ENCODE data around the gene GPR63. TPM values are rescaled to one million over a fixed set of nuclear protein-coding genes. Genes with fewer than 3 reads are reported as not detected.
A peak's percentile ranks its signal among the peaks of the same experiment; 100 is the strongest.

Gene GPR63
- total RNA-seq, 6 donors from 2014 or later: under 0.01 to 0.69 (median 0.26) TPM

DNA sequence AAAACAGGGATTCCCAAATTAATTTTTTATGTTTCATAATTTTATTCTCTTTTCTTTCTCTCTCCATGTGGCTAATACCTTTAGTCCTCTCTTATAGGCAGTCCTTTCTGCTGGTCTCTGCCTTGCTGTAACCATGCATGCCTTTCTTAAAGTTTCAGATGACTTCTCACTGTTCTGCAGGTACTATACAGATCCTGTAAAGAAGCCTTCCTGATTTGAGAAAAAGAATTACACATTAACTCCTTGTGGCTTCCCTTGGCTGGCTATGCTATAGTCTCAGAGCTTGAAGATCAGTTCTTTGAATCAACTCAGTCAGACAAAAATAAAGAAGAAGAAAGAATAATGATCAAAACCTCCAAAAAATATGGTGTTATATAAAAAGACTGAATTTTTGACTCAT is 7.3 kb upstream of the GPR63 start:
- no peak for DNase-seq
- no peak for ATAC-seq (ENCODE audit: low FRiP score in 2 of 2)
- H3K36me3 ChIP-seq: no peaks in the 10 kb centered on the region
- H3K27ac ChIP-seq: no peak overlapping the region
- TF ChIP-seq, protein P1, sequence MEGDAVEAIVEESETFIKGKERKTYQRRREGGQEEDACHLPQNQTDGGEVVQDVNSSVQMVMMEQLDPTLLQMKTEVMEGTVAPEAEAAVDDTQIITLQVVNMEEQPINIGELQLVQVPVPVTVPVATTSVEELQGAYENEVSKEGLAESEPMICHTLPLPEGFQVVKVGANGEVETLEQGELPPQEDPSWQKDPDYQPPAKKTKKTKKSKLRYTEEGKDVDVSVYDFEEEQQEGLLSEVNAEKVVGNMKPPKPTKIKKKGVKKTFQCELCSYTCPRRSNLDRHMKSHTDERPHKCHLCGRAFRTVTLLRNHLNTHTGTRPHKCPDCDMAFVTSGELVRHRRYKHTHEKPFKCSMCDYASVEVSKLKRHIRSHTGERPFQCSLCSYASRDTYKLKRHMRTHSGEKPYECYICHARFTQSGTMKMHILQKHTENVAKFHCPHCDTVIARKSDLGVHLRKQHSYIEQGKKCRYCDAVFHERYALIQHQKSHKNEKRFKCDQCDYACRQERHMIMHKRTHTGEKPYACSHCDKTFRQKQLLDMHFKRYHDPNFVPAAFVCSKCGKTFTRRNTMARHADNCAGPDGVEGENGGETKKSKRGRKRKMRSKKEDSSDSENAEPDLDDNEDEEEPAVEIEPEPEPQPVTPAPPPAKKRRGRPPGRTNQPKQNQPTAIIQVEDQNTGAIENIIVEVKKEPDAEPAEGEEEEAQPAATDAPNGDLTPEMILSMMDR (IDR thresholded peaks at IDR 0.05): no peak
- TF ChIP-seq POLR2AphosphoS5 (IDR thresholded peaks at IDR 0.05) (no peak), POLR2A (IDR thresholded peaks at IDR 0.05) (no peak), EP300 (IDR thresholded peaks at IDR 0.05) (no peak)
- no peak overlapping the region for H3K4me3 ChIP-seq
- peaks cover 0 to 4% (median 0%) of the 10 kb centered on the region in 4 donors for H3K9me3 ChIP-seq
- no peaks in the 10 kb centered on the region for H3K27me3 ChIP-seq
- H3K4me1 ChIP-seq: no peaks in the 10 kb centered on the region

DNA sequence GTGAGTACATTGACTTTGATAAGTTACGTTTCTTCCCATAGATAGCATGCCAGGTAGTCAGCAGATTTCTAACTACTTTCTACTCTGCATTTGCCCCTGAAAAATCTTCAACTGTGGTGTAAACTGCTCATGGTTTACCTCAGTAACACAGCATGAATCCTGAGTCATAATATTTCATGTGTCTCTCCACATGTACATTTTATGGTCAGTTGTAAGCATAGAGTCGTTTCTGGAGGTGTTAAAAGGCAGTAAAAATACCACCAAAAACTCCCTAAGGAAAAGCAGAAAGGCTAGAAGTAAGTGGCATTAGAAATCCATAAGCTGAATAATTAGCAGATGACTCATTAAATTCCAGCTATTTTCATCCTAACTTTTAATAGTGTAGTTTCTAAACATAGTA is 4.1 kb upstream of the GPR63 start:
- WGBS, 2 donors: 45 to 54% methylated on average over 2 of the region's 2 CpGs
- H3K4me1 ChIP-seq: peaks cover 4 to 16% (median 9%) of the 10 kb centered on the region in 4 donors
- no peak overlapping the region for H3K27ac ChIP-seq
- H3K36me3 ChIP-seq: no peaks in the 10 kb centered on the region
- ATAC-seq (ENCODE audit: low FRiP score in 2 of 2) (no peak), DNase-seq (no peak)
- TF ChIP-seq POLR2AphosphoS5 (IDR thresholded peaks at IDR 0.05): no peak
- no peak for TF ChIP-seq EP300 (IDR thresholded peaks at IDR 0.05)
- TF ChIP-seq, protein P1 (IDR thresholded peaks at IDR 0.05): no peak
- no peak for TF ChIP-seq POLR2A (IDR thresholded peaks at IDR 0.05)
- peaks cover 0 to 7% (median 0%) of the 10 kb centered on the region in 4 donors for H3K27me3 ChIP-seq
- peaks cover 0 to 4% (median 0%) of the 10 kb centered on the region in 4 donors for H3K9me3 ChIP-seq
- no peak overlapping the region for H3K4me3 ChIP-seq

DNA sequence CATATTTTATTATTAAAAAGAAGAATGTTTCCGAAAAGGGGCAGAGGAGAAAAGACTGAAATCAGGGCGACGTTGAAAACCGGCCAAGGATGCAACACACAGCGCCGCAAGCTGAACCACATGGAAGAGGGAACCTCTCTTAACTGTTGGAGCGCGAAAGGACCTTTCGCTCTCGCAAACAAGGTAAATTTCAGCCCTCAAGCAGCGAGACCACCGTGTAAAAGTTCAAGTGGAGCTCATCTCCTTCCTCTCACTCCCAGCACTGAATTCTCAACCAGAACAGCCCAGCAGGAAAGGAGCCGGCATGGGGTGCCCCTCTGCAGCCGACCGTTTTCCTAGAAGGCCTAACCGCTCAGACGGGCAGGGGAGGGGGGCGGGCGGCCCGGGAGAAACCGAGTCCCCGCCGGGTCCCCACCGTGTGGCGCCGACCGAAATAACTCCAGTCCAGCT is 621 bp downstream of the GPR63 start:
- Histone ChIP-seq H3K9me3 (no peaks in the 10 kb centered on the region), H3K4me3 (peak overlapping the region; percentile 63 to 81 (median 73)), H3K4me1 (peaks cover 4 to 21% (median 11%) of the 10 kb centered on the region in 4 donors), H3K27me3 (peaks cover 0 to 7% (median 0%) of the 10 kb centered on the region in 4 donors), H3K36me3 (no peaks in the 10 kb centered on the region), H3K27ac (peak overlapping the region in 1 of 4 donors; percentile 63)
- TF ChIP-seq POLR2AphosphoS5 (IDR thresholded peaks at IDR 0.05) (no peak), POLR2A (IDR thresholded peaks at IDR 0.05) (no peak), EP300 (IDR thresholded peaks at IDR 0.05) (no peak)
- TF ChIP-seq, protein P1 (IDR thresholded peaks at IDR 0.05): no peak
- ATAC-seq (ENCODE audit: low FRiP score in 2 of 2): peak; percentile 12 to 40
- DNase-seq: no peak
- WGBS, 2 donors: 0 to 1% methylated on average over 10 to 27 of the region's 27 CpGs

DNA sequence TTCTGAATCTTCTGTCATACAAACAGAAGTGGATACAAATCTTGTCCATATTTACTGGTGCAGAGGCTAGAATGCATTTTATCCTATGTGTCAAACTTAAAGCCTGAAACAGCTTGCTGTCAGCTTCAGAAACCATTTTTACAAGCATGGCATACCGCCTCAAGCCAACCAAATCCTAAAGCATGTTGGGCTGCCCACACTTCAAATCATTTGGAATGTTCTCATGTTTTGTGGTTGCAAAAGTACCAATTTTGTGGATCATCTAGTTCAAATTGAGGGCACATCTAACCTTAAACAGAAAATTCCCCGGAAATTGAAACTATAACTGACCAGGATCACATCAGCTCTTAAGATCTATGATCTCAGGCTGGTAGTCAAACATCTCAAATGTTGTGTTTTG is 3.2 kb downstream of the GPR63 start:
- Histone ChIP-seq H3K36me3 (no peaks in the 10 kb centered on the region), H3K4me1 (peaks cover 4 to 21% (median 11%) of the 10 kb centered on the region in 4 donors), H3K27ac (no peak overlapping the region), H3K4me3 (no peak overlapping the region), H3K9me3 (no peaks in the 10 kb centered on the region), H3K27me3 (peaks cover 0 to 7% (median 0%) of the 10 kb centered on the region in 4 donors)
- DNase-seq: no peak
- WGBS, 2 donors: 86 to 92% methylated on average over 2 of the region's 2 CpGs
- no peak for ATAC-seq (ENCODE audit: low FRiP score in 2 of 2)
- TF ChIP-seq POLR2AphosphoS5 (IDR thresholded peaks at IDR 0.05): no peak

DNA sequence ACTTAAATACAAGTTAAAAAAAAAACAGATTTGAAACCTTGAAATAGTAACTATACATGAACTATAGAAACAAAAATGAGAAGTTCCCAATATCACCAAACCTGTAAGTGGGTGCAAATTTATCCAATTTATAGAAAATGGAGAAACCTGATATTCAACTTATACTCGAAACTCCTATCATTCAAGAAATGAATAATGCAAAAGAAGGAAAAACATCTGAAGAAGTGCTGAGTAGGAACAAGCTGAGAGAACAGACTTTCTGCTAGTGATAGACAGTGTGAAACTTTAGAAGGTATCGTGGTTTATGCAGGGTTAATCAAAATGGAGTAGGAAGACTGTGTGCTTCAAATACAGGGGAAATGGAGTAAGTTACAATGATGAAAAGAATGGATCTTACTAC is 4.5 kb downstream of the GPR63 start:
- TF ChIP-seq, protein P1 (IDR thresholded peaks at IDR 0.05): no peak
- no peak for TF ChIP-seq EP300 (IDR thresholded peaks at IDR 0.05)
- no peak for TF ChIP-seq POLR2AphosphoS5 (IDR thresholded peaks at IDR 0.05)
- no peak for TF ChIP-seq POLR2A (IDR thresholded peaks at IDR 0.05)
- Histone ChIP-seq H3K27ac (no peak overlapping the region), H3K36me3 (no peaks in the 10 kb centered on the region), H3K9me3 (no peaks in the 10 kb centered on the region), H3K27me3 (peaks cover 0 to 5% (median 0%) of the 10 kb centered on the region in 4 donors), H3K4me1 (peaks cover 2 to 19% (median 10%) of the 10 kb centered on the region in 4 donors), H3K4me3 (no peak overlapping the region)
- DNase-seq: no peak
- WGBS, 2 donors: 91 to 95% methylated on average over 2 of the region's 2 CpGs
- no peak for ATAC-seq (ENCODE audit: low FRiP score in 2 of 2)
